NCI-H69 (cell line): Measurements from ENCODE around the gene F5.

Experiments used
- DNase-seq: peaks from one replicate; lab custom pipeline; 2025; lab: John Stamatoyannopoulos, UW

The F5 gene

GRCh38 chr1:169586395-169587255 lies at the start of gene F5:
F5 (minus strand) TSS chr1:169586481; CDS start chr1:169586386, 95 bp downstream.
- peak; percentile 83 for DNase-seq

DNA sequence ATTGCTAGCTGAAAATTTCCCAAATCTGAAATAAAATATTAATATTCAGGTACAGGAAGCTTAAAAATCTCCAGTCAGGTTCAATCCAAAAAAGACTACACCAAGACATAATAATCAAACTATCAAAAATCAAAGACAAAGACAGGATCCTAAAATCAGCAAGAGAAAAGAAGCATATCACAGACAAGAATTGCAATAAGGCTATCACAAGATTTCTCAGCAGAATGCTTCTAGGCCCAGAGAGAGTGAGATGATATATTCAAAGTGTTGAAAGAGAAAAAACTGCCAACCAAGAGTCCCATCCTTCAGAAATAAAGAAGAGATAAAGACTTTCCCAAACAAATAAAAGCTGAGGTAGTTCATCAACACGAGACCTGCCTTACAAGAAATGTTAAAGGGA lies 48.6 kb upstream of the F5 start:
- DNase-seq = no peak

GRCh38 chr1:169634145-169634544 lies 47.9 kb upstream of the F5 start:
- DNase-seq = no peak

DNA sequence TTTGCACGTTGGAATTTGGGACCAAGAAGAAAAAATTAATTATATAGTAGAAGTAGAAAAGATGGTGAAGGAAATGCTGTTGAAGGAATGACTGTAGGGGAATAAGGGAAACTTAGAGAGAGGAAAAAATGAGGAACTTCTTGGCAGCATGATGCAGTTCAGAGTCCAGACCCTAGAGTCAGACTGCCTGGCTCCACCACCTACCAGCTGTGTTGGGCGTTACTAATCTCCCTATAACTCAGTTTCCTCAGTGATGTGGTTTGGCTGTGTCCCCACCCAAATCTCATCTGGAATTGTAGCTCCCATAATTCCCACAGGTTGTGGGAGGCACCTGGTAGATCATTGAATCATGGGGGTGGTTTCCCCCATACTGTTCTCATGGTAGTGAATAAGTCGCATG lies 45.0 kb upstream of the F5 start:
- DNase-seq = no peak

GRCh38 chr1:169630006-169630405 lies 43.7 kb upstream of the F5 start, which contains the start of gene SELP:
SELP (minus strand) TSS chr1:169630124; CDS start chr1:169630074, 50 bp downstream.
- no peak for DNase-seq

GRCh38 chr1:169624912-169625311 lies 38.6 kb upstream of the F5 start:
- DNase-seq = no peak

DNA sequence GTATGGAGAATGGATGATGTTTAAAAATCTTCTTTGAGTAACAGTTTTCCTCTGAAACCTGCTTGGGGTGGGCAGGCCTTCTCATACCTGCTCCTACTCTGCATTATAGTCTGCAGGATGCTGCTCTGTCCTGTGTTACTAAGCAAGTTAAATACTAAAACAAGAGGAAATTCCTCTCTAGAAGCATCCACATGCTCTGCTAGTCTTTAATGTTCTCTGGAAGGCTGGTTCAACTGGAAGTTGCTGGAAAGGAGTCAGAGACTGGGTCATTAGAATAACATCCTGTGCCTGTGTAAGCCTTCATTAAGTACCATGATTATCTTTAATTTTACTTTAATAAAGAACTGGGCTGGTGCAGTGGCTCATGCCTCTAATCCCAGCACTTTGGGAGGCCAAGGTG lies 37.8 kb upstream of the F5 start:
- DNase-seq = no peak

DNA sequence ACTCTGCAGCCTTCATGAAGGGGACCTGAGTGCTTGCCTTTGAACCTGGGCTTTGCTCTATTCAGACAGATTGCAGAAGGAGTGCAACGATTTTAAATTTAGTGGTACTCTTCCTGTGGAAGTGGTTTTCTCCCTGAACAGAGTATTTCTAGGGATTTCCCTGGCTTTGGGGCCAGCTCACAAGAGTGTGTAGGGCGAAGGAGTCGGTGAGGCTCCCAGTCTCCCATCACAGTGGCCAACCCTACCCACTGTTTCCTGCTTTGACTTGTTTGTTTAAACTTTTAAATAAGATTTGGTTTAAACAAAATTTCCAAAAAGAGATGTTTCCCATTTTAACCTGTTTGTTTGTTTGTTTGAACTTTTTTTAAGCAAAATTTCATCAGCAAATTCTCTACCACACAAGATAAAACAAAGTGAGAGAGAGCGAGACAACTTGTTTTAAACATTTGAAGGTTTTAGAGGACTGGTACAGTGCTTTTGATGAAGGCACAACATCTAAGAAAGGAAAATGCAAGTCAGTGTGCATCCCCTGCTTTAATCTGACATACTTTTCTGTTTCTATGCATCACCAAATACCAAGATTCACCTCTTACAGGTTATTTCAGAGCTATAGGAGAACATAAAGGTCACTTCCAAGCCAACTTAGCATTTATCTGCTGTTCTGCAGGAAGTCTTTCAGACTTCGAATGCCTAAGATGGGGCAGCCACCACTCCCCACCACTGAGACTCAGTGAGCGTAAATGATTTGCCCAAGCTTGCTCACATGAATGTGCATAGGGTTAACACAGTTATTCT lies 37.0 kb upstream of the F5 start:
- no peak for DNase-seq

- no peak for DNase-seq
These were observed 34.3 kb upstream of the F5 start for GRCh38 chr1:169620565-169620964.

GRCh38 chr1:169618367-169618766 lies 32.1 kb upstream of the F5 start:
- DNase-seq = no peak

DNA sequence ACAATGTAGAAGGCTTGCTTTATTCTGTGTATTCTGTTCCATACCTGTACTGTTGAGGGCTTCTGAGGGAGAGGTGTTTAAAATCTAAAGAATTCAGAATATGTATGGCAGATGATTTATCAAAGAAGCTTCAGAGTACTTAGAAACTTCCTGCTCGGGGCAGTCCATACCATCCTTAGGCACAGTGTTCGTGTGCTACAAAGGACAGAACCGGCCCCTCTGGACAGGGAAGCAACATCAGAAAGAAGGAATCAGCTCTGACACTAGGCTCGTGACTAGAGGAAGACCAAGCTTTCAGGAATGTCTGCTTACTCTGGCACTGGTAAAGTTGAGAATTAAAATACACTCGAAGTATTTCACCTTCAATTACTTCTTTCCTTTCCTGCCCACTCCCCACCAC lies 29.5 kb upstream of the F5 start:
- DNase-seq = no peak

GRCh38 chr1:169610858-169611257 lies 24.6 kb upstream of the F5 start:
- no peak for DNase-seq

DNA sequence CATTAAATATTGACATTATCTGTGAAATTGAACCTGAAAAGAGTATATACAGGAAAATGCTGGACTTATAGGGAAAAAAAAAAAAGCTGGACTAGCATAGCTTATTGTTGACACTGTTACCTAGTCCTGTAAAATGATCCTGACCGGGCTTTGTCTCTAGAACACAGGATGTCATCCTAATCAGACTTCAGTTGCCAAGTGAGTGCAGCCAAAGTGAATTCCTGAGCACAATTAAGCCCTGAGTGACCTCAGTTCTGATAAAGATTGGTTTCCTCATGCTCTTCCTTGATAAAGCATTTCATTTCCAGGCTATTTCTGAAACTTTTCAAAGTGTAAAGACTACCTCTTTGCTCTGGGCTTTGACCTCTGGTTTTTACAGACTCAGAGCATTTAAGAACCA lies 23.8 kb upstream of the F5 start:
- peak; percentile 14 for DNase-seq

GRCh38 chr1:169608226-169608625 lies 21.9 kb upstream of the F5 start:
- DNase-seq = no peak

- no peak for DNase-seq
These were observed 18.7 kb upstream of the F5 start for GRCh38 chr1:169604781-169605560.

- DNase-seq = peak; percentile 22
These were observed 15.0 kb upstream of the F5 start for GRCh38 chr1:169601096-169601881.

DNA sequence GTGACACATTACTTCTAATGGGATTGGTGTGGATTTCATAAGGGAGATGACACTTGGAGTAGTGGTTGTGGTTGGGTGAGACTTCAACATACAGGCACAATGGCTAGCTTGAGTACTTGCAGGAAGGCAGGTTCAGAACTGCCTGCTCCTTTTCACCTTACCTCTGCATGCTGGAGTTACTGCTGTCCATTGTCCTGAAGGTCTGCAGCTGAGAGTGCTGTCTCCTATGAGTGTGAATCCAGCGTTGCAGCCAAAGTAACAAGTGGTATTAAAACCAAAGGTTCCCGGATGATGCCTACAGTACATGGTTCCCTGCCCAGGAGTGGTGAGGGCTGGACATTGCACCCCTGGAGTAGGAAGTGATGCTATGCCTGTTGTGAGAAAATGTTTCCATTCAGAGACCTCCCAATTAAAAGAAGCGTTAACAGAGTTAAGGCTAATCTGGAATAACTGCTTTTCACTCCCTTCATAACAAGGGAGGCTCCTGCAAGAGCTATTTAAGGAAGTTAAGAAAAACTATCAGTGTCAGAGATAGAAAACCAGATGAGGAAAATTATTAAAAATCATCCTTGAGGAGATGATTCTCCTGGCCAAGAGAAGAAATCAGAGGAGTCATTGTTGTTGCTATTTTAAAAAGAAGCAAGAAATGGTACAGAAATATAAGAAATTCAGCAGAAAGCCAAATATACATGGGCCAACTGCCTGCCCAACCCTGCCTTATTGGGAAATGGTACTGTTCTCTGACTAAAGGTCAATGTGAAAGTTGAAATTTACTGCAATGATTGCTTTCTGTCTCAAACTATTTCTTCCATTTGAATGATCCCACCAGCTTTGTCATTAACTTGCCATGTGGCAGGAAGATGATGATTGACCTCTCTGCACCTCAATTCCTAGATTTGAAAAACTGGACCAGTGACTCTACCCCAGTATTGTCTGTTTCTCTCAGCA lies 9.8 kb upstream of the F5 start:
- no peak for DNase-seq

- DNase-seq = no peak
These were observed 8.1 kb upstream of the F5 start for GRCh38 chr1:169594391-169594790.

DNA sequence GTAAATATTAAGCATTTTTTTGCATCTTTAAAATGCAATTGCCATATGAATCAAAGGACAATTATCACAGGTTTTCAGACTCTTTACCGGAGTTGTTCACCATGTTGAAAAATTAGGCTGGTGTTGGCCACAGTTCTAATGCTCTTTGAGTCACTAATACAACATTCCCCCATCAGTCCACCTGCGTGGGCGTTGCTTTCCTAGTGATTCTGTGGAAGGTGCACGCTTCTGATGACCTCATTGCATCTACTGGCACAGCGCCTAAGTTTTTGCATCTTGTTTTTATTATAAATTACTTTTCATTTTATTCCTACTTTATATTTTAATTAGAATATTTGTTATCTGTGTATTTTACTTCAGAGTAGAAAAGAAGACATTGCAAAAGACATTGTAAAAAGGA lies 4.7 kb upstream of the F5 start:
- no peak for DNase-seq

- DNase-seq = no peak
These were observed 2.7 kb upstream of the F5 start for GRCh38 chr1:169588785-169589485.
